ENCODE measurements around the gene AWAT2. TPM values are rescaled to one million over a fixed set of nuclear protein-coding genes. Genes with fewer than 3 reads are reported as not detected.

Gene AWAT2
- total RNA-seq, 1 donor from 2014 or later = not detected

DNA sequence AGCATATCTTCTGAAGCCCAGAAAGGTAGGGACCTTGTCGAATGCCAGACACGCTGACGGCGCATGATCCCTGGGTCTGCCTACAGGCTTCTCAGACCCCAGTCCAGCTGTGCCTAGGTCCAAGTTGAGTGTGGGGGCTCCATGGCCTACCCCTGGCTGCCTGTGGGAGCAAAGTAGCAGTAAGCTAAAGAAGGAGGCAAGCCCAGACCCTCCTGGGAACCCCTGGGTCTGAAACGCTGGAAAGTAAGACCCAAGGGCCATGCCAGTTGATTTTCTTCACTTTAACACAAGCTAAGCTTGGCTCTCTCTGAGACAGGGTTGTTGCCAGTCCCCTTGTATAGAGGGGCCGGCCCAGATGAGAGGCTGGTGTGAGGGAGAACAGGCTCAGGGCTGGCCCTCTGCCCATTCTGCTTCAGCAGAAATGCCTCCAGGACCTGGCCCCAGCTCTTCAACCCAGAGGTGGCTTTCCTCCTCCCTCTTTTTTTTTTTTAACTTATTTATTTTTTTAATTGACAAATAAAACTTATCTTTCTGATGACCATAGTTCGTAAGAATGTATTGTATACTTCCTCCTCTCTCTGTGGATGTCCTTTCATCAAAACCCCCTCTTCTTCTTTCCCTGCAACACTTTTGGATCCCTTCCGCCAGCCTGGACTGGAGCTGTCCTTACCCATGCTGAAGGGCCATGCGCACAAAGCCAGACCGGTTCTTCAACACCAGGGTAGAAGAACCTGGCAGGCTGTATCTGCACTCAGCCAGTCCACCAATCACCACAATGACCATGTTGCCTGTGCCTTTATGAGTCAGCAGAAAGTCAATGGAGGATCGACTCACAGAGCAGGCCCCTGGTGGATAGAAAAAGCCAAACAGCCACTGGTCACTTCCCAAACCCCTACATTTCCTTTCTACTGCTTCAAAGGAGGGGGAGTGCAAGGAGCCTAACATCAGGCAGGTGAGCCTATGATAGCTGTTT lies 7.1 kb downstream of the AWAT2 start:
- DNase-seq (ENCODE audit: low spot score) = peak; percentile 53

- DNase-seq (ENCODE audit: low spot score) = peak; percentile 53
These were observed 7.7 kb downstream of the AWAT2 start for GRCh38 chrX:70041993-70042392.

DNA sequence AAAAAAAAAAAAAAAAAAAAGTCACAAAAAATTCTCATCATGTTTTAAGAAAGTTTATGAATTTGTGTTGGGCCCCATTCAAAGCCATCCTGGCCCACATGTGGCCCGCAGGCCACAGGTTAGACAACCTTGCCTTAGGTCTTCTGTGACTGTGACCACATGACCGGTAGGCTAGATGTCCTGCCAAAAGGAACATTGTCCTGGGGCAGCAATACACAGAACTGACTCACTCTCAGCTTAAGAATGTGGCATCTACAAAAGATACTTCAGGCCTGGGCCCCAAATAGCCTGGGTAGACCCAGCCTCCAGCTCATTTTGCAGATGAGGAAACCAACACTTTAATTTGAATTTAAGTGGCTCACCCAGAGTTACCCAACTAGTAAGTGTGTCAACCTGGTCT lies 10.0 kb downstream of the AWAT2 start:
- DNase-seq (ENCODE audit: low spot score) = no peak

DNA sequence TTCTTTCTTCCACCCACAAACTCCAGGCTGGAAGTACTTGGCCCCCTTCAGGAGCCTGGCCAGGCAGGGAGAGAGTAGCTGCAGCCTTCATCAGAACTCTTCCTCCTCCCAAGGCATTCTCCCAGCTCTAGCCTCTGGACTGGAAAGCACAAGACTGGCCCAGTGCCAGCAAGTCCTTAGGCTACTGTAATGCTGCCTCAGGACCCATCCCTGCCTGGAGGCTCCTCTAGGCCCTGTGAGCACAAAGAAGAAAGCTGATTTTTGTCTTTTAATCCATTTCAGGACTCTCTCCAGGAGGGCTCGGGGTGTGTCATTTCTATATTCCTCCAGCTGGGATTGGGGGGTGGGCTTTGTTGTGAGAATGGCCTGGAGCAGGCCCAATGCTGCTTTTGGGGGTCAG lies 10.8 kb downstream of the AWAT2 start:
- DNase-seq (ENCODE audit: low spot score) = peak; percentile 65

- DNase-seq (ENCODE audit: low spot score) = no peak
These were observed 11.2 kb downstream of the AWAT2 start for GRCh38 chrX:70038515-70038914.

- no peak for DNase-seq (ENCODE audit: low spot score)
These were observed 15.1 kb downstream of the AWAT2 start for GRCh38 chrX:70034646-70035045.

DNA sequence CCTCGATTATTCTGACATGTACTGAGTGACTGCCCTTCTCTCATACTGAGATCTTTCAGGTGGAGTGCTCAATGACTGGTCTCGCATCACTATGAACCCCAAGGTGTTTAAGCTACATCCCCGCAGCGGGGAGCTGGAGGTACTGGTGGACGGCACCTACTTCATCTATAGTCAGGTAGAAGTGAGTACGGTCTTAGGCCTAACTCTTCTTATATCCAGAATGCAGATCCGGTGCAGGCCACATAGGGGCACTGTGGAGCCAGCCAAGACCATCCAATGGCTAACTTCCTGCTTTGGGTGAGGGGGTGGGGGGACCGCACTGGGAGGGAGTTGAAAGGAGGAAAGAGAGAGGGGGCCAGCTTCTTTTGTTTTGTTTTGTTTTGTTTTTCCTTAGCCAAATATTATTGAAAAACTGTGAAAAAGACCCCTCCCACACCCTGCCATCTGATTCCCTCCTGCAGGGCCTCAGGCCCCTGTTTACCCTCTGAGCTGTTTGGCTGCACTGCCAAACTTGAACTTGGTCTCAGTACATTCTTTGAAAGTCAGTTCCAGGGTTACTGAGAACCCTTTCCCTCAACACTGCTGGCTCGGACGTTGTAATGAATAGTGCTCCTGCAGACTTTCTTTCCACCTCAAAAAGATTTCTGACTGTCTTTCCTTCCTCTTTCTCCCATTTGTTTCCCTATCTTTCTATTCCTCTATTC lies 16.2 kb downstream of the AWAT2 start:
- DNase-seq (ENCODE audit: low spot score) = peak; percentile 57

DNA sequence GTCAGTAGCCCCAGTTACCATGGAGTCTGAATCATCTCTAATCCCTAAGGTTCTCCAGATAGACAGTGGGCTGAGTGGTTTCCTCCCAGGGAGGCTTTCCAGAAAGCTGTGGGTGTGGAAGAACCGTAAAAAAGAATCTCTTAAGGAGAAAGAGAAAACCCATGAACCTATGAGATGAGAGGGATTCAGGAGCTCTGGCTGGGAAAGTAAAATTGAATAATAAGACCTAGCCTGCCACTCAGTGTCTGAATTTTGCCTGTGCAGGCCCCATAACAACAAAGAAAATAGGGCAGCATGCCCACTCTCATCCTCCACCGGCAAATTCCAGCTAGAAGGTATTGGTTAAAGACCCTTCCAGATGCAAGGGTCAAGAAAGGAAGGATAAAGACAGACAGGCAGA lies 16.9 kb downstream of the AWAT2 start:
- no peak for DNase-seq (ENCODE audit: low spot score)

GRCh38 chrX:70030301-70030767 lies 19.4 kb downstream of the AWAT2 start:
- no peak for DNase-seq (ENCODE audit: low spot score)

DNA sequence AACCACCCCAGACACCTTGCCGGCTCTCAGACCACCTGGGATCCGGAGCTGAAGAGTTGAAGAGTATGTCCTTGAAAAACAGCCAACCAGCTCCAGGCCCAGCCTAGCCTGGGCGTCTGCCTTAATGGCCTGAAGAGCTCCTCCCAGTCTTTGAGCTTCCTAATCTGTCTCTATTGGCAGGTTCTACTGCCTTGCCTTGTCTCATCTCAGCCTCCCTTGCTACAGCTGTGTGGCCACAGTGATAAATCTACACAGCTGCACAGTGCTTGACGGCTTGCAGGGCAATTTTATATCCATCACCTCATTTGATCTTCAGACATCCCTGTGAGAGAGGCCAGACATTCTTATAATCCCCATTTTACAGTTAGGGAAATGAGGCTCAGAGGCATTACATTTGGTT lies 19.9 kb downstream of the AWAT2 start:
- DNase-seq (ENCODE audit: low spot score) = peak; percentile 80

GRCh38 chrX:70026851-70027200 lies 22.9 kb downstream of the AWAT2 start:
- DNase-seq (ENCODE audit: low spot score) = no peak

- DNase-seq (ENCODE audit: low spot score) = no peak
These were observed 23.5 kb downstream of the AWAT2 start for GRCh38 chrX:70026112-70026850.

- DNase-seq (ENCODE audit: low spot score) = no peak
These were observed 24.3 kb downstream of the AWAT2 start for GRCh38 chrX:70025464-70025863.

GRCh38 chrX:70022616-70023015 lies 27.1 kb downstream of the AWAT2 start:
- no peak for DNase-seq (ENCODE audit: low spot score)

DNA sequence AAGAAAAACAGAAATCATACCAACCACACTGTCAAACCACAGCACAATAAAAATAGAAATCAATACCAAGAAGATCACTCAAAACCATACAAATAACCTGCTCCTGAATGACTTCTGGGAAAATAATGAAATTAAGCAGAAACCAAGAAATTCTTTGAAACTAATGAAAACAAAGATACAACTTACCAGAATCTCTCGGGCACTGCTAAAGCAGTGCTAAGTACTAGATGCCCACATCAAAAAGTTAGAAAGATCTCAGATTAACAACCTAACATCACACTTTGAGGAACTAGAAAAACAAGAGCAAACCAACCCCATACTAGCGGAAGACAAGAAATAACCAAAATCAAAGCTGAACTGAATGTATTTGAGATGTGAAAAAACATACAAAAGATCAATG lies 33.2 kb downstream of the AWAT2 start:
- no peak for DNase-seq (ENCODE audit: low spot score)

GRCh38 chrX:70013466-70014381 lies 36.0 kb downstream of the AWAT2 start:
- no peak for DNase-seq (ENCODE audit: low spot score)

GRCh38 chrX:70012756-70013155 lies 37.0 kb downstream of the AWAT2 start:
- DNase-seq (ENCODE audit: low spot score) = no peak

- no peak for DNase-seq (ENCODE audit: low spot score)
These were observed 39.8 kb downstream of the AWAT2 start for GRCh38 chrX:70009970-70010369.

GRCh38 chrX:70009049-70009448 lies 40.7 kb downstream of the AWAT2 start:
- no peak for DNase-seq (ENCODE audit: low spot score)

DNA sequence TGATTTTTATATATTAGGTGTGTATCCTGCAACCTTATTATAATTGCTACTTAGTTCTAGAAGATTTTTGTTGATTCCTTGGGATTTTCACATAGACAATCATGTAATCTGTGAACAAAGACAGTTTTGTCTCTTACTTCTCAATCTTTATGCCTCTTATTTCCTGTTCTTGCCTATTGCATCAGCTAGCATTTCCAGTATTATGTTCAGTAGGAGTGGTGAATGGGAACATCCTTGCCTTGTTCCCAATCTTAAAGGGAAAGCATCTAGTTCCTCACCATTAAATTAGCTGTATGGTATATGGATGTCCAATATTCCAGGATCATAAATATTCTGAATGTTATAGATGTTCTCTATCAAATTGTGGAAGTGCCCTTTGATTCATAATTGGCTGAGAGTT lies 41.8 kb downstream of the AWAT2 start:
- no peak for DNase-seq (ENCODE audit: low spot score)
